Smooth muscle cell (in vitro differentiated cells): Measurements from ENCODE around the gene HBS1L. TPM values are rescaled to one million over a fixed set of nuclear protein-coding genes. Genes with fewer than 3 reads are reported as not detected.

Experiments used
- DNase-seq: peaks from one replicate; lab custom pipeline; 2025; ENCODE audit not compliant: unreplicated experiment; lab: John Stamatoyannopoulos, UW
- H2AFZ ChIP-seq: fragments of 200-600 bp; sonication (generic); 2 replicates; pipeline ENCODE4 v1.6.0; 2016; ENCODE audit warnings: antibody characterized with exemption, low read depth, mild to moderate bottlenecking
- H3F3A ChIP-seq: fragments of 200-600 bp; sonication (generic); 2 replicates; pipeline ENCODE4 v1.6.0; 2017; ENCODE audit warnings: antibody characterized with exemption, low read depth
- H3K27ac ChIP-seq: fragments of 200-600 bp; sonication (generic); 2 replicates; pipeline ENCODE4 v1.5.1; 2016; ENCODE audit warnings: low read depth, mild to moderate bottlenecking
- H3K27me3 ChIP-seq: fragments of 200-600 bp; sonication (generic); 2 replicates; pipeline ENCODE4 v1.6.1; 2016; ENCODE audit warnings: low read depth, mild to moderate bottlenecking
- H3K36me3 ChIP-seq: fragments of 200-600 bp; sonication (generic); 2 replicates; pipeline ENCODE4 v1.5.1; 2016; ENCODE audit warnings: low read depth
- H3K4me1 ChIP-seq: fragments of 200-600 bp; sonication (generic); 2 replicates; pipeline ENCODE4 v1.5.1; 2016; ENCODE audit warnings: low read depth
- H3K4me2 ChIP-seq: fragments of 200-600 bp; sonication (generic); 2 replicates; pipeline ENCODE4 v1.6.0; 2016; ENCODE audit warnings: mild to moderate bottlenecking
- H3K4me3 ChIP-seq: fragments of 200-600 bp; sonication (generic); 2 replicates; pipeline ENCODE4 v1.5.1; 2016; ENCODE audit warnings: mild to moderate bottlenecking
- H3K79me2 ChIP-seq: fragments of 200-600 bp; sonication (generic); 2 replicates; pipeline ENCODE4 v1.6.0; 2016; ENCODE audit warnings: low read depth, mild to moderate bottlenecking
- H3K9ac ChIP-seq: fragments of 200-600 bp; sonication (generic); 2 replicates; pipeline ENCODE4 v1.6.0; 2016; ENCODE audit warnings: low read depth
- H3K9me3 ChIP-seq: fragments of 200-600 bp; sonication (generic); replicated peaks from 2 replicates; pipeline ENCODE4 v1.5.1; 2016; ENCODE audit warnings: low read depth
- H4K20me1 ChIP-seq: fragments of 200-600 bp; sonication (generic); 2 replicates; pipeline ENCODE4 v1.6.0; 2016; ENCODE audit warnings: low read depth
- CTCF ChIP-seq: fragments of 200-600 bp; sonication (generic); IDR thresholded peaks from 2 replicates; pipeline ENCODE4 v1.5.1; 2017; ENCODE audit warnings: borderline replicate concordance, mild to moderate bottlenecking, antibody characterized with exemption; ENCODE audit not compliant: insufficient read depth, poor library complexity, severe bottlenecking
- WGBS: methylation state at CpG from one replicate; pipeline ENCODE4 v1.1.7; 2016; ENCODE audit warnings: low lambda C conversion rate; 5-methylcytosine and 5-hydroxymethylcytosine counted together
- polyA plus RNA-seq: library from polyadenylated mRNA; unstranded; fragments of >200 nt; fragmentation: Nextera tagmentation; extraction: Ambion mirVana; gene quantifications from 2 replicates; pipeline ENCODE4 v1.2.1, GENCODE V29; 2016
- total RNA-seq: library from RNA; depleted of rRNA; stranded (reverse); fragments of >200 nt; gene quantifications from 2 replicates; pipeline ENCODE4 v1.2.3, GENCODE V29; 2014

HBS1L gene
- total and polyA plus RNA-seq, 2 experiments from 2014 or later = 64.3 to 84.8 TPM

- no peak for TF ChIP-seq CTCF
- H3K9me3 ChIP-seq = no peaks in the 10 kb centered on the region
- no peaks in the 10 kb centered on the region for H3K4me1 ChIP-seq
- H3K4me3 ChIP-seq = no peak overlapping the region
- no peaks in the 10 kb centered on the region for H3K36me3 ChIP-seq
- H3F3A ChIP-seq = no peaks in the 10 kb centered on the region
- no peak overlapping the region for H3K4me2 ChIP-seq
- no peak overlapping the region for H3K9ac ChIP-seq
- no peak overlapping the region for H3K27ac ChIP-seq
- H3K27me3 ChIP-seq = no peaks in the 10 kb centered on the region
- no peaks in the 10 kb centered on the region for H4K20me1 ChIP-seq
- H3K79me2 ChIP-seq = no peaks in the 10 kb centered on the region
- H2AFZ ChIP-seq = no peak overlapping the region
- no peak for DNase-seq
Measured at GRCh38 chr6:134948142-134948541, 106.5 kb downstream of the HBS1L start.

- Histone ChIP-seq H3K9me3 (no peaks in the 10 kb centered on the region), H3K27me3 (no peaks in the 10 kb centered on the region), H3F3A (no peaks in the 10 kb centered on the region), H3K4me1 (no peaks in the 10 kb centered on the region), H3K27ac (no peak overlapping the region), H3K36me3 (no peaks in the 10 kb centered on the region), H2AFZ (no peak overlapping the region), H4K20me1 (no peaks in the 10 kb centered on the region), H3K4me3 (no peak overlapping the region), H3K4me2 (no peak overlapping the region), H3K9ac (no peak overlapping the region), H3K79me2 (no peaks in the 10 kb centered on the region)
- TF ChIP-seq CTCF = no peak
- no peak for DNase-seq
Measured at GRCh38 chr6:134945045-134945444, 109.6 kb downstream of the HBS1L start.

- Histone ChIP-seq H3K36me3 (no peaks in the 10 kb centered on the region), H4K20me1 (no peaks in the 10 kb centered on the region), H3K9me3 (no peaks in the 10 kb centered on the region), H3K79me2 (no peaks in the 10 kb centered on the region), H3K4me2 (no peak overlapping the region), H3K9ac (no peak overlapping the region), H3K27ac (no peak overlapping the region), H3K4me1 (no peaks in the 10 kb centered on the region), H3F3A (no peaks in the 10 kb centered on the region), H2AFZ (no peak overlapping the region), H3K4me3 (no peak overlapping the region), H3K27me3 (no peaks in the 10 kb centered on the region)
- no peak for DNase-seq
- WGBS = 96% methylated on average over 9 of the region's 9 CpGs
- no peak for TF ChIP-seq CTCF
Measured at GRCh38 chr6:134943522-134944111, 111.0 kb downstream of the HBS1L start.

GRCh38 chr6:134938896-134939295 is 115.7 kb downstream of the HBS1L start:
- no peak overlapping the region for H2AFZ ChIP-seq
- H3K27ac ChIP-seq = no peak overlapping the region
- no peaks in the 10 kb centered on the region for H3K4me1 ChIP-seq
- no peaks in the 10 kb centered on the region for H3F3A ChIP-seq
- H3K4me2 ChIP-seq = no peak overlapping the region
- H3K9me3 ChIP-seq = no peaks in the 10 kb centered on the region
- no peak for DNase-seq
- no peak overlapping the region for H3K9ac ChIP-seq
- H3K79me2 ChIP-seq = no peaks in the 10 kb centered on the region
- H4K20me1 ChIP-seq = no peaks in the 10 kb centered on the region
- no peaks in the 10 kb centered on the region for H3K36me3 ChIP-seq
- no peak overlapping the region for H3K4me3 ChIP-seq
- no peak for TF ChIP-seq CTCF
- WGBS = 67% methylated on average over 5 of the region's 5 CpGs
- H3K27me3 ChIP-seq = no peaks in the 10 kb centered on the region
